GM10266 (cell line): ENCODE measurements around the gene NOCT.
"Not testable (repeated sequence)": the region's sequence is repeated elsewhere in the genome, so short reads cannot be mapped to it uniquely, and the experiment has no call there.

Source experiments
- DNase-seq: peaks from one replicate; pipeline ENCODE4 v3.0.0; 2012; ENCODE audit errors: extremely low spot score
- CTCF ChIP-seq: IDR thresholded peaks from 2 replicates; pipeline ENCODE4 v1.5.1; 2012; ENCODE audit warnings: mild to moderate bottlenecking, low read depth; ENCODE audit not compliant: control insufficient read depth, insufficient read depth; ENCODE audit errors: missing control alignments

Gene NOCT

GRCh38 chr4:139050446-139050845 is 34.9 kb downstream of the NOCT start:
- TF ChIP-seq CTCF, result no peak
- DNase-seq, result no peak

- no peak for DNase-seq
These were observed 38.3 kb downstream of the NOCT start for GRCh38 chr4:139053909-139054308.

GRCh38 chr4:139054791-139055505 is 39.4 kb downstream of the NOCT start:
- no peak for DNase-seq
- TF ChIP-seq CTCF, result no peak

More at GRCh38 chr4:139053909-139054308, 38.3 kb downstream of the NOCT start:
- TF ChIP-seq CTCF, result no peak

- not testable (repeated sequence) for DNase-seq
These were observed 43.4 kb downstream of the NOCT start for GRCh38 chr4:139059026-139059425.

GRCh38 chr4:139060591-139060990 is 45.0 kb downstream of the NOCT start:
- TF ChIP-seq CTCF, result no peak
- no peak for DNase-seq

- DNase-seq, result no peak
- TF ChIP-seq CTCF, result no peak
These were observed 60.6 kb downstream of the NOCT start for GRCh38 chr4:139076016-139076744.

- no peak for DNase-seq
- no peak for TF ChIP-seq CTCF
These were observed 62.2 kb downstream of the NOCT start for GRCh38 chr4:139077567-139078355.
